GM23338 (cell line): ENCODE results near the gene LHX5. TPM values are rescaled to one million over a fixed set of nuclear protein-coding genes. Genes with fewer than 3 reads are reported as not detected.

Source experiments
- ATAC-seq: fragments of 200-7000 bp; cut with Tn5 transposase; 3 replicates; pipeline ENCODE4 v1.9.1; 2020
- DNase-seq: peaks from one replicate; pipeline ENCODE4 v3.0.0-alpha.2; 2015; ENCODE audit warnings: low spot score
- H2AFZ ChIP-seq: fragments of 200-600 bp; sonication (generic); 2 replicates; pipeline ENCODE4 v1.8.0; 2016; ENCODE audit warnings: antibody characterized with exemption, mild to moderate bottlenecking, moderate library complexity
- H3F3A ChIP-seq: fragments of 200-600 bp; sonication (generic); replicated peaks from 2 replicates; pipeline ENCODE4 v1.8.0; 2017; ENCODE audit warnings: antibody characterized with exemption, mixed run types, low read depth
- H3K27ac ChIP-seq: fragments of 200-600 bp; sonication (generic); 2 replicates; pipeline ENCODE4 v1.6.1; 2016; ENCODE audit warnings: low read depth
- H3K27me3 ChIP-seq: fragments of 200-600 bp; sonication (generic); 2 replicates; pipeline ENCODE4 v1.8.0; 2016; ENCODE audit warnings: mild to moderate bottlenecking, mixed run types, moderate library complexity; ENCODE audit not compliant: insufficient read depth
- H3K36me3 ChIP-seq: fragments of 200-600 bp; sonication (generic); 2 replicates; pipeline ENCODE4 v1.8.0; 2016; ENCODE audit warnings: mild to moderate bottlenecking; ENCODE audit not compliant: insufficient read depth
- H3K4me1 ChIP-seq: fragments of 200-600 bp; sonication (generic); 2 replicates; pipeline ENCODE4 v1.8.0; 2016; ENCODE audit warnings: mild to moderate bottlenecking, moderate library complexity; ENCODE audit not compliant: insufficient read depth
- H3K4me2 ChIP-seq: fragments of 200-600 bp; sonication (generic); 2 replicates; pipeline ENCODE4 v1.7.1; 2017; ENCODE audit warnings: mixed run types
- H3K4me3 ChIP-seq: fragments of 200-600 bp; sonication (generic); 2 replicates; pipeline ENCODE4 v1.6.1; 2016; ENCODE audit warnings: mixed run types
- H3K79me2 ChIP-seq: fragments of 200-600 bp; sonication (generic); replicated peaks from 2 replicates; pipeline ENCODE4 v1.8.0; 2017; ENCODE audit warnings: mild to moderate bottlenecking; ENCODE audit not compliant: insufficient read depth
- H3K9me2 ChIP-seq: fragments of 200-600 bp; sonication (generic); 2 replicates; pipeline ENCODE4 v1.8.0; 2017; ENCODE audit not compliant: insufficient read depth
- H4K20me1 ChIP-seq: fragments of 200-600 bp; sonication (generic); replicated peaks from 2 replicates; pipeline ENCODE4 v1.8.0; 2017; ENCODE audit warnings: mild to moderate bottlenecking; ENCODE audit not compliant: insufficient read depth
- H3K27ac Mint-ChIP-seq: 2 replicates; pipeline ENCODE4 v1.8.0; 2020; ENCODE audit warnings: inconsistent platforms, mild to moderate bottlenecking, moderate library complexity, mixed read lengths
- H3K27me3 Mint-ChIP-seq: 3 replicates; pipeline ENCODE4 v1.8.0; 2022; ENCODE audit warnings: low read depth, mild to moderate bottlenecking, moderate library complexity, mixed read lengths, inconsistent platforms; ENCODE audit not compliant: insufficient read depth, poor library complexity
- H3K36me3 Mint-ChIP-seq: 3 replicates; pipeline ENCODE4 v1.8.0; 2021; ENCODE audit warnings: low read depth, mild to moderate bottlenecking, inconsistent platforms, moderate library complexity, mixed read lengths
- H3K4me1 Mint-ChIP-seq: 3 replicates; pipeline ENCODE4 v1.8.0; 2020; ENCODE audit warnings: mild to moderate bottlenecking, inconsistent platforms, mixed read lengths
- H3K4me3 Mint-ChIP-seq: 3 replicates; pipeline ENCODE4 v1.8.0; 2021; ENCODE audit warnings: moderate library complexity, mild to moderate bottlenecking, inconsistent platforms, mixed read lengths
- H3K9me3 Mint-ChIP-seq: 3 replicates; pipeline ENCODE4 v1.8.0; 2020; ENCODE audit warnings: moderate library complexity, mild to moderate bottlenecking, inconsistent platforms, mixed read lengths
- CREB1 ChIP-seq: fragments of 250-450 bp; sonication (Bioruptor Pico); IDR thresholded peaks from 2 replicates; pipeline ENCODE4 v1.5.0; 2020; ENCODE audit warnings: low read depth, mild to moderate bottlenecking, moderate library complexity
- EZH2 ChIP-seq: fragments of 200-600 bp; sonication (generic); IDR thresholded peaks from one replicate; pipeline ENCODE4 v1.8.0; 2017; ENCODE audit warnings: antibody characterized with exemption, mild to moderate bottlenecking, low read depth; ENCODE audit not compliant: unreplicated experiment
- EZH2phosphoT487 ChIP-seq: fragments of 200-600 bp; sonication (generic); IDR thresholded peaks from one replicate; pipeline ENCODE4 v1.8.1; 2018; ENCODE audit warnings: antibody characterized with exemption; ENCODE audit not compliant: unreplicated experiment
- JUNB ChIP-seq: IDR thresholded peaks from one replicate; pipeline ENCODE4 v1.6.1; 2016; ENCODE audit warnings: antibody characterized with exemption; ENCODE audit not compliant: unreplicated experiment
- POLR2AphosphoS5 ChIP-seq: IDR thresholded peaks from 2 replicates; pipeline ENCODE4 v1.6.1; 2016; ENCODE audit warnings: antibody characterized with exemption, low read depth
- STAT1 ChIP-seq: IDR thresholded peaks from one replicate; pipeline ENCODE4 v1.6.1; 2016; ENCODE audit warnings: antibody characterized with exemption; ENCODE audit not compliant: unreplicated experiment
- polyA plus RNA-seq: library from polyadenylated mRNA; unstranded; fragments of >200 nt; fragmentation: Nextera tagmentation; extraction: Ambion mirVana; gene quantifications from 2 replicates; pipeline ENCODE4 v1.2.1, GENCODE V29; 2016
- total RNA-seq: library from RNA; depleted of rRNA; stranded (reverse); fragments of >200 nt; shearing (Covaris generic); gene quantifications from 2 replicates; pipeline ENCODE4 v1.2.3, GENCODE V29; 2014
- TF ChIP-seq, protein P1 (sequence below): IDR thresholded peaks from 2 replicates; pipeline ENCODE4 v1.6.1; 2016; ENCODE audit warnings: antibody characterized with exemption
- TF ChIP-seq, protein P2 (sequence below): IDR thresholded peaks from one replicate; pipeline ENCODE4 v1.6.1; 2018; ENCODE audit warnings: antibody characterized with exemption; ENCODE audit not compliant: unreplicated experiment
- TF ChIP-seq, protein P3 (sequence below): fragments of 250-450 bp; sonication (Bioruptor Pico); IDR thresholded peaks from 2 replicates; pipeline ENCODE4 v1.5.0; 2020; ENCODE audit warnings: mild to moderate bottlenecking, moderate library complexity

Gene LHX5
- total and polyA plus RNA-seq, 2 experiments from 2014 or later = 0.18 TPM; not detected in 1

DNA sequence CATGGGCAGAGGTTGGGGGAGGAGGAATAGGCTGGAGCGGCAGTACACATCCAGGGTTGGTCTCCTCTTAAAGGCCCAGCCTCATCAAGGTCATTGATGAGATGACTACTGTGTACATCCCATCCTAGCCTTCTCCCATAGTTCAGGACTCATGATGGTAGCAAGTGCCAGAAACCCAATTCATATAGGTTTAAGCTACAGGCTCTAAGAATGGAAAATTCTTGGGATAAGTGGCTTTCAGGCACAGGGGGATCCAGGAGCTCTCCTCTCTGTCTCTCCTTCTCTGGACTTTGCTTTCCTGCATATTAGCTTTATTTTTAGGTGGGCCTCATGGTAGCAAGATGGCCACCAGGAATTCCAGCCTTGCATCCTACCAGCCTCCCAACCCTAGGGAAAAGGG is 43.2 kb downstream of the LHX5 start (continued):
- TF ChIP-seq, protein P1, sequence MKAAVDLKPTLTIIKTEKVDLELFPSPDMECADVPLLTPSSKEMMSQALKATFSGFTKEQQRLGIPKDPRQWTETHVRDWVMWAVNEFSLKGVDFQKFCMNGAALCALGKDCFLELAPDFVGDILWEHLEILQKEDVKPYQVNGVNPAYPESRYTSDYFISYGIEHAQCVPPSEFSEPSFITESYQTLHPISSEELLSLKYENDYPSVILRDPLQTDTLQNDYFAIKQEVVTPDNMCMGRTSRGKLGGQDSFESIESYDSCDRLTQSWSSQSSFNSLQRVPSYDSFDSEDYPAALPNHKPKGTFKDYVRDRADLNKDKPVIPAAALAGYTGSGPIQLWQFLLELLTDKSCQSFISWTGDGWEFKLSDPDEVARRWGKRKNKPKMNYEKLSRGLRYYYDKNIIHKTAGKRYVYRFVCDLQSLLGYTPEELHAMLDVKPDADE = no peak
- no peak for TF ChIP-seq CREB1

DNA sequence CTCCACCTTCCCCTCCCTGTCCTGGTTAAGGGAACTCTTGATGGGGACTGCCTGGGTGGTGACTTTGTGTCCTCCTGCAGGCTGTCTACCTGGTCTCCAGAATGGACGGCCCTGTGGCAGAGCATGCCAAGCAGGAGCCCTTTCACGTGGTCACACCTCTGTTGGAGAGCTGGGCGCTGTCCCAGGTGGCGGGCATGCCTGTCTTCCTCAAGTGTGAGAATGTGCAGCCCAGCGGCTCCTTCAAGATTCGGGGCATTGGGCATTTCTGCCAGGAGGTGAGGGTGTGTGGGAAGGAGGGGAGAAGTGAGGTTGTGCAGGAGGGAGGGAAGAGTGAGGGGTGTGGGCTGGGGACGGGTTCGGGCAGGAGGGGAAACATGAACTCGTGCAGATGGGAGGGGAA is 43.8 kb downstream of the LHX5 start:
- Histone ChIP-seq H3K27me3 (no peaks in the 10 kb centered on the region), H3K4me2 (no peak overlapping the region), H3K4me3 (no peak overlapping the region), H3K27ac (no peak overlapping the region), H3K9me2 (no peaks in the 10 kb centered on the region), H3K79me2 (no peaks in the 10 kb centered on the region), H2AFZ (no peak overlapping the region), H3K4me1 (0 out of 2 replicates have a peak, but pooled peaks cover 8% of the 10 kb centered on the region), H3F3A (0 out of 2 replicates have a peak, but pooled peaks cover 3% of the 10 kb centered on the region), H3K36me3 (no peaks in the 10 kb centered on the region), H4K20me1 (no peaks in the 10 kb centered on the region)
- TF ChIP-seq, protein P2, sequence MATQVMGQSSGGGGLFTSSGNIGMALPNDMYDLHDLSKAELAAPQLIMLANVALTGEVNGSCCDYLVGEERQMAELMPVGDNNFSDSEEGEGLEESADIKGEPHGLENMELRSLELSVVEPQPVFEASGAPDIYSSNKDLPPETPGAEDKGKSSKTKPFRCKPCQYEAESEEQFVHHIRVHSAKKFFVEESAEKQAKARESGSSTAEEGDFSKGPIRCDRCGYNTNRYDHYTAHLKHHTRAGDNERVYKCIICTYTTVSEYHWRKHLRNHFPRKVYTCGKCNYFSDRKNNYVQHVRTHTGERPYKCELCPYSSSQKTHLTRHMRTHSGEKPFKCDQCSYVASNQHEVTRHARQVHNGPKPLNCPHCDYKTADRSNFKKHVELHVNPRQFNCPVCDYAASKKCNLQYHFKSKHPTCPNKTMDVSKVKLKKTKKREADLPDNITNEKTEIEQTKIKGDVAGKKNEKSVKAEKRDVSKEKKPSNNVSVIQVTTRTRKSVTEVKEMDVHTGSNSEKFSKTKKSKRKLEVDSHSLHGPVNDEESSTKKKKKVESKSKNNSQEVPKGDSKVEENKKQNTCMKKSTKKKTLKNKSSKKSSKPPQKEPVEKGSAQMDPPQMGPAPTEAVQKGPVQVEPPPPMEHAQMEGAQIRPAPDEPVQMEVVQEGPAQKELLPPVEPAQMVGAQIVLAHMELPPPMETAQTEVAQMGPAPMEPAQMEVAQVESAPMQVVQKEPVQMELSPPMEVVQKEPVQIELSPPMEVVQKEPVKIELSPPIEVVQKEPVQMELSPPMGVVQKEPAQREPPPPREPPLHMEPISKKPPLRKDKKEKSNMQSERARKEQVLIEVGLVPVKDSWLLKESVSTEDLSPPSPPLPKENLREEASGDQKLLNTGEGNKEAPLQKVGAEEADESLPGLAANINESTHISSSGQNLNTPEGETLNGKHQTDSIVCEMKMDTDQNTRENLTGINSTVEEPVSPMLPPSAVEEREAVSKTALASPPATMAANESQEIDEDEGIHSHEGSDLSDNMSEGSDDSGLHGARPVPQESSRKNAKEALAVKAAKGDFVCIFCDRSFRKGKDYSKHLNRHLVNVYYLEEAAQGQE = peak; percentile 38
- TF ChIP-seq EZH2phosphoT487 = no peak
- no peak overlapping the region for H3K4me3 Mint-ChIP-seq
- H3K4me1 Mint-ChIP-seq = peaks cover 6% of the 10 kb centered on the region
- peaks cover 4% of the 10 kb centered on the region; the same call in 1 of the 3 replicates for H3K9me3 Mint-ChIP-seq
- H3K27me3 Mint-ChIP-seq = peaks cover 24% of the 10 kb centered on the region
- DNase-seq = no peak
- ATAC-seq = no peak
- H3K36me3 Mint-ChIP-seq = no peaks in the 10 kb centered on the region
- H3K27ac Mint-ChIP-seq = no peak overlapping the region

DNA sequence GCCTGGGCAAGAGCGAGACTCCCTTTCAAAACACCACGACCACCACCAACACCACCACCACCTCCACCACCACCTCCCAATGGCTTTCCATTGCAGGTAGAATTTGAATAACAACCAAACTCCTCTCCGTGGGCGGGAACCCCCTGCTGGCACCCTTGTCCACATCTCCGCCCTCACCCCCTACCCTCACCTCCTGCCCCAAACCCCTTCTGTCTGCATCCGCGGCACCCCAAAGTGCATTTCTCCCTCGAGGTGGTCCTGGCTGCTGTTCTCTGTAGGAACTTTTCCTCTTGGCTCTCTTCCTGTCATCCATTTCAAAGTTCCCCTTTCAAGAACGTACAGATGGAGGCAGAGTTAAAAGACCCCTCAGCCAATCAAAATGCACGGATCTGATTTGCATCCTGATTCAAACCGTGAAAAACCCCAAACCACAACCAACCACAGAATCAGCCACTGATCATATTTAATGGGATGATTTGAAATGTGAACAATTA is 45.7 kb downstream of the LHX5 start:
- Mint-ChIP-seq H3K27ac (peak overlapping the region; percentile 92; the same call in 1 of the 2 replicates), H3K36me3 (no peaks in the 10 kb centered on the region)
- TF ChIP-seq POLR2AphosphoS5 = no peak
- TF ChIP-seq, protein P3, sequence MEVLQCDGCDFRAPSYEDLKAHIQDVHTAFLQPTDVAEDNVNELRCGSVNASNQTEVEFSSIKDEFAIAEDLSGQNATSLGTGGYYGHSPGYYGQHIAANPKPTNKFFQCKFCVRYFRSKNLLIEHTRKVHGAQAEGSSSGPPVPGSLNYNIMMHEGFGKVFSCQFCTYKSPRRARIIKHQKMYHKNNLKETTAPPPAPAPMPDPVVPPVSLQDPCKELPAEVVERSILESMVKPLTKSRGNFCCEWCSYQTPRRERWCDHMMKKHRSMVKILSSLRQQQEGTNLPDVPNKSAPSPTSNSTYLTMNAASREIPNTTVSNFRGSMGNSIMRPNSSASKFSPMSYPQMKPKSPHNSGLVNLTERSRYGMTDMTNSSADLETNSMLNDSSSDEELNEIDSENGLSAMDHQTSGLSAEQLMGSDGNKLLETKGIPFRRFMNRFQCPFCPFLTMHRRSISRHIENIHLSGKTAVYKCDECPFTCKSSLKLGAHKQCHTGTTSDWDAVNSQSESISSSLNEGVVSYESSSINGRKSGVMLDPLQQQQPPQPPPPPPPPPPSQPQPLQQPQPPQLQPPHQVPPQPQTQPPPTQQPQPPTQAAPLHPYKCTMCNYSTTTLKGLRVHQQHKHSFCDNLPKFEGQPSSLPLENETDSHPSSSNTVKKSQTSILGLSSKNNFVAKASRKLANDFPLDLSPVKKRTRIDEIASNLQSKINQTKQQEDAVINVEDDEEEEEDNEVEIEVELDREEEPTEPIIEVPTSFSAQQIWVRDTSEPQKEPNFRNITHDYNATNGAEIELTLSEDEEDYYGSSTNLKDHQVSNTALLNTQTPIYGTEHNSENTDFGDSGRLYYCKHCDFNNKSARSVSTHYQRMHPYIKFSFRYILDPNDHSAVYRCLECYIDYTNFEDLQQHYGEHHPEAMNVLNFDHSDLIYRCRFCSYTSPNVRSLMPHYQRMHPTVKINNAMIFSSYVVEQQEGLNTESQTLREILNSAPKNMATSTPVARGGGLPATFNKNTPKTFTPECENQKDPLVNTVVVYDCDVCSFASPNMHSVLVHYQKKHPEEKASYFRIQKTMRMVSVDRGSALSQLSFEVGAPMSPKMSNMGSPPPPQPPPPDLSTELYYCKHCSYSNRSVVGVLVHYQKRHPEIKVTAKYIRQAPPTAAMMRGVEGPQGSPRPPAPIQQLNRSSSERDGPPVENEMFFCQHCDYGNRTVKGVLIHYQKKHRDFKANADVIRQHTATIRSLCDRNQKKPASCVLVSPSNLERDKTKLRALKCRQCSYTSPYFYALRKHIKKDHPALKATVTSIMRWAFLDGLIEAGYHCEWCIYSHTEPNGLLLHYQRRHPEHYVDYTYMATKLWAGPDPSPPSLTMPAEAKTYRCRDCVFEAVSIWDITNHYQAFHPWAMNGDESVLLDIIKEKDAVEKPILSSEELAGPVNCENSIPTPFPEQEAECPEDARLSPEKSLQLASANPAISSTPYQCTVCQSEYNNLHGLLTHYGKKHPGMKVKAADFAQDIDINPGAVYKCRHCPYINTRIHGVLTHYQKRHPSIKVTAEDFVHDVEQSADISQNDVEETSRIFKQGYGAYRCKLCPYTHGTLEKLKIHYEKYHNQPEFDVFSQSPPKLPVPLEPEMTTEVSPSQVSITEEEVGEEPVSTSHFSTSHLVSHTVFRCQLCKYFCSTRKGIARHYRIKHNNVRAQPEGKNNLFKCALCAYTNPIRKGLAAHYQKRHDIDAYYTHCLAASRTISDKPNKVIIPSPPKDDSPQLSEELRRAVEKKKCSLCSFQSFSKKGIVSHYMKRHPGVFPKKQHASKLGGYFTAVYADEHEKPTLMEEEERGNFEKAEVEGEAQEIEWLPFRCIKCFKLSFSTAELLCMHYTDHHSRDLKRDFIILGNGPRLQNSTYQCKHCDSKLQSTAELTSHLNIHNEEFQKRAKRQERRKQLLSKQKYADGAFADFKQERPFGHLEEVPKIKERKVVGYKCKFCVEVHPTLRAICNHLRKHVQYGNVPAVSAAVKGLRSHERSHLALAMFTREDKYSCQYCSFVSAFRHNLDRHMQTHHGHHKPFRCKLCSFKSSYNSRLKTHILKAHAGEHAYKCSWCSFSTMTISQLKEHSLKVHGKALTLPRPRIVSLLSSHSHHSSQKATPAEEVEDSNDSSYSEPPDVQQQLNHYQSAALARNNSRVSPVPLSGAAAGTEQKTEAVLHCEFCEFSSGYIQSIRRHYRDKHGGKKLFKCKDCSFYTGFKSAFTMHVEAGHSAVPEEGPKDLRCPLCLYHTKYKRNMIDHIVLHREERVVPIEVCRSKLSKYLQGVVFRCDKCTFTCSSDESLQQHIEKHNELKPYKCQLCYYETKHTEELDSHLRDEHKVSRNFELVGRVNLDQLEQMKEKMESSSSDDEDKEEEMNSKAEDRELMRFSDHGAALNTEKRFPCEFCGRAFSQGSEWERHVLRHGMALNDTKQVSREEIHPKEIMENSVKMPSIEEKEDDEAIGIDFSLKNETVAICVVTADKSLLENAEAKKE (CRISPR knock-in tag) = peak; percentile 8; the same call in 1 of the 2 replicates
- TF ChIP-seq STAT1 = no peak
- TF ChIP-seq EZH2 = no peak
- no peak for TF ChIP-seq EZH2phosphoT487
- TF ChIP-seq JUNB = no peak

More for the DNA sequence above, 45.7 kb downstream of the LHX5 start:
- no peaks in the 10 kb centered on the region for H3K9me2 ChIP-seq
- ATAC-seq = peak; percentile 59
- 0 out of 2 replicates have a peak, but pooled peaks cover 3% of the 10 kb centered on the region for H3F3A ChIP-seq
- peak overlapping the region; percentile 40 for H3K4me3 ChIP-seq
- H4K20me1 ChIP-seq = no peaks in the 10 kb centered on the region
- H3K27me3 ChIP-seq = no peaks in the 10 kb centered on the region
- peak; percentile 72 for DNase-seq
- H3K79me2 ChIP-seq = no peaks in the 10 kb centered on the region
- H3K27me3 Mint-ChIP-seq = peaks cover 27% of the 10 kb centered on the region
- H3K4me1 Mint-ChIP-seq = peaks cover 13% of the 10 kb centered on the region
- 0 out of 2 replicates have a peak, but pooled peaks cover 8% of the 10 kb centered on the region for H3K4me1 ChIP-seq
- H3K27ac ChIP-seq = 0 out of 2 replicates have a peak overlapping the region, but pooled peaks have one; percentile 84
- no peak overlapping the region for H2AFZ ChIP-seq
- no peaks in the 10 kb centered on the region for H3K36me3 ChIP-seq
- peak overlapping the region; percentile 63 for H3K4me3 Mint-ChIP-seq
- peak overlapping the region; percentile 71 for H3K4me2 ChIP-seq
- H3K9me3 Mint-ChIP-seq = peaks cover 4% of the 10 kb centered on the region; the same call in 1 of the 3 replicates
